SK-N-SH (cell line): ENCODE data around the gene MTHFD2L.

ENCODE experiments used
- FOXJ3 ChIP-seq: sonication (generic); formaldehyde crosslinking; IDR thresholded peaks from 2 replicates; pipeline ENCODE4 v1.5.1; 2020; ENCODE audit warnings: mild to moderate bottlenecking, missing genetic modification reagents
- GABPA ChIP-seq: IDR thresholded peaks from 2 replicates; pipeline ENCODE4 v1.4.0; 2012; ENCODE audit warnings: low read depth, mild to moderate bottlenecking
- POLR2AphosphoS5 ChIP-seq: IDR thresholded peaks from 2 replicates; pipeline ENCODE4 v1.6.1; 2012; ENCODE audit warnings: low read depth, low read length
- TF ChIP-seq, protein P1 (sequence below): fragments of 200-600 bp; sonication (generic); IDR thresholded peaks from 2 replicates; pipeline ENCODE4 v1.6.1; 2017; ENCODE audit warnings: antibody characterized with exemption, mild to moderate bottlenecking, moderate library complexity
- TF ChIP-seq, protein P2 (sequence below): IDR thresholded peaks from 2 replicates; pipeline ENCODE4; 2012
- TF ChIP-seq, protein P3 (sequence below): IDR thresholded peaks from 2 replicates; pipeline ENCODE4 v1.6.1; 2012; ENCODE audit warnings: mild to moderate bottlenecking, low read depth, low read length, moderate library complexity

DNA sequence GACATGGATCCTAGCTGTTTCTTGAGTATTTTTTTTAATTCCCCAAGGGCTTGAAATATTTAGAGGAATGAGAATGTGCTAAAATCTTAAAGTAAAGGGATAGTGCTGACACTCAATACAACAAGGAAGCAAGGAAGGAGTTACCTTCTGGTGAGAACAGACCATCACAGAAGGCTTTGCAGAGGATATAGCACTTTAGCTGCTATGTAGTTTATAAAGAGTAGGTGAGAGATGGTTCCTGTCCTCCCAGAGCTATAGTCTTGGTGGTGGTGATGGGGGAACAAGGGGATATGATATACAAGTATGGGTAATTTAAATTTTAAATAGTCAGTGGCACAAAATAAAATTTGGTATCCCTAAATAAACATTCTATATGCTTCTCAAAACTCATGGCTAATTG, 47.6 kb downstream of the MTHFD2L start:
- TF ChIP-seq, protein P1, sequence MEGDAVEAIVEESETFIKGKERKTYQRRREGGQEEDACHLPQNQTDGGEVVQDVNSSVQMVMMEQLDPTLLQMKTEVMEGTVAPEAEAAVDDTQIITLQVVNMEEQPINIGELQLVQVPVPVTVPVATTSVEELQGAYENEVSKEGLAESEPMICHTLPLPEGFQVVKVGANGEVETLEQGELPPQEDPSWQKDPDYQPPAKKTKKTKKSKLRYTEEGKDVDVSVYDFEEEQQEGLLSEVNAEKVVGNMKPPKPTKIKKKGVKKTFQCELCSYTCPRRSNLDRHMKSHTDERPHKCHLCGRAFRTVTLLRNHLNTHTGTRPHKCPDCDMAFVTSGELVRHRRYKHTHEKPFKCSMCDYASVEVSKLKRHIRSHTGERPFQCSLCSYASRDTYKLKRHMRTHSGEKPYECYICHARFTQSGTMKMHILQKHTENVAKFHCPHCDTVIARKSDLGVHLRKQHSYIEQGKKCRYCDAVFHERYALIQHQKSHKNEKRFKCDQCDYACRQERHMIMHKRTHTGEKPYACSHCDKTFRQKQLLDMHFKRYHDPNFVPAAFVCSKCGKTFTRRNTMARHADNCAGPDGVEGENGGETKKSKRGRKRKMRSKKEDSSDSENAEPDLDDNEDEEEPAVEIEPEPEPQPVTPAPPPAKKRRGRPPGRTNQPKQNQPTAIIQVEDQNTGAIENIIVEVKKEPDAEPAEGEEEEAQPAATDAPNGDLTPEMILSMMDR = no peak
- TF ChIP-seq FOXJ3 (CRISPR knock-in tag) (no peak), POLR2AphosphoS5 (no peak), GABPA (no peak)
- TF ChIP-seq, protein P2, sequence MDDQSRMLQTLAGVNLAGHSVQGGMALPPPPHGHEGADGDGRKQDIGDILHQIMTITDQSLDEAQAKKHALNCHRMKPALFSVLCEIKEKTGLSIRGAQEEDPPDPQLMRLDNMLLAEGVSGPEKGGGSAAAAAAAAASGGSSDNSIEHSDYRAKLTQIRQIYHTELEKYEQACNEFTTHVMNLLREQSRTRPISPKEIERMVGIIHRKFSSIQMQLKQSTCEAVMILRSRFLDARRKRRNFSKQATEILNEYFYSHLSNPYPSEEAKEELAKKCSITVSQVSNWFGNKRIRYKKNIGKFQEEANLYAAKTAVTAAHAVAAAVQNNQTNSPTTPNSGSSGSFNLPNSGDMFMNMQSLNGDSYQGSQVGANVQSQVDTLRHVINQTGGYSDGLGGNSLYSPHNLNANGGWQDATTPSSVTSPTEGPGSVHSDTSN = no peak
- TF ChIP-seq, protein P3, sequence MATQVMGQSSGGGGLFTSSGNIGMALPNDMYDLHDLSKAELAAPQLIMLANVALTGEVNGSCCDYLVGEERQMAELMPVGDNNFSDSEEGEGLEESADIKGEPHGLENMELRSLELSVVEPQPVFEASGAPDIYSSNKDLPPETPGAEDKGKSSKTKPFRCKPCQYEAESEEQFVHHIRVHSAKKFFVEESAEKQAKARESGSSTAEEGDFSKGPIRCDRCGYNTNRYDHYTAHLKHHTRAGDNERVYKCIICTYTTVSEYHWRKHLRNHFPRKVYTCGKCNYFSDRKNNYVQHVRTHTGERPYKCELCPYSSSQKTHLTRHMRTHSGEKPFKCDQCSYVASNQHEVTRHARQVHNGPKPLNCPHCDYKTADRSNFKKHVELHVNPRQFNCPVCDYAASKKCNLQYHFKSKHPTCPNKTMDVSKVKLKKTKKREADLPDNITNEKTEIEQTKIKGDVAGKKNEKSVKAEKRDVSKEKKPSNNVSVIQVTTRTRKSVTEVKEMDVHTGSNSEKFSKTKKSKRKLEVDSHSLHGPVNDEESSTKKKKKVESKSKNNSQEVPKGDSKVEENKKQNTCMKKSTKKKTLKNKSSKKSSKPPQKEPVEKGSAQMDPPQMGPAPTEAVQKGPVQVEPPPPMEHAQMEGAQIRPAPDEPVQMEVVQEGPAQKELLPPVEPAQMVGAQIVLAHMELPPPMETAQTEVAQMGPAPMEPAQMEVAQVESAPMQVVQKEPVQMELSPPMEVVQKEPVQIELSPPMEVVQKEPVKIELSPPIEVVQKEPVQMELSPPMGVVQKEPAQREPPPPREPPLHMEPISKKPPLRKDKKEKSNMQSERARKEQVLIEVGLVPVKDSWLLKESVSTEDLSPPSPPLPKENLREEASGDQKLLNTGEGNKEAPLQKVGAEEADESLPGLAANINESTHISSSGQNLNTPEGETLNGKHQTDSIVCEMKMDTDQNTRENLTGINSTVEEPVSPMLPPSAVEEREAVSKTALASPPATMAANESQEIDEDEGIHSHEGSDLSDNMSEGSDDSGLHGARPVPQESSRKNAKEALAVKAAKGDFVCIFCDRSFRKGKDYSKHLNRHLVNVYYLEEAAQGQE = no peak
